SJCRH30 (cell line): ENCODE results near the gene MRO. TPM values are rescaled to one million over a fixed set of nuclear protein-coding genes. Genes with fewer than 3 reads are reported as not detected.
"Not testable (repeated sequence)": the region's sequence is repeated elsewhere in the genome, so short reads cannot be mapped to it uniquely, and the experiment has no call there.

Experiments
- DNase-seq, 2 experiments: peaks; one replicate each; pipeline ENCODE4 v3.0.0-alpha.2; 2015 to 2020
- H3K27ac ChIP-seq: fragments of 250-450 bp; sonication (Bioruptor Pico); 2 replicates; pipeline ENCODE4 v1.5.1; 2020; ENCODE audit warnings: mild to moderate bottlenecking, moderate library complexity
- H3K27me3 ChIP-seq: fragments of 250-450 bp; sonication (Bioruptor Pico); 2 replicates; pipeline ENCODE4 v1.5.1; 2020; ENCODE audit warnings: mild to moderate bottlenecking, moderate library complexity
- H3K36me3 ChIP-seq: fragments of 250-450 bp; sonication (Bioruptor Pico); 2 replicates; pipeline ENCODE4 v1.5.1; 2020; ENCODE audit warnings: mild to moderate bottlenecking, moderate library complexity
- H3K4me1 ChIP-seq: fragments of 250-450 bp; sonication (Bioruptor Pico); 2 replicates; pipeline ENCODE4 v1.5.1; 2020; ENCODE audit warnings: mild to moderate bottlenecking, moderate library complexity
- H3K4me3 ChIP-seq: fragments of 250-450 bp; sonication (Bioruptor Pico); 2 replicates; pipeline ENCODE4 v1.5.1; 2020; ENCODE audit warnings: mild to moderate bottlenecking, moderate library complexity
- H3K9me3 ChIP-seq: fragments of 250-450 bp; sonication (Bioruptor Pico); replicated peaks from 2 replicates; pipeline ENCODE4 v1.5.1; 2020; ENCODE audit warnings: mild to moderate bottlenecking, moderate library complexity
- total RNA-seq: library from RNA; depleted of rRNA; stranded (reverse); fragments of >200 nt; shearing (Covaris generic); gene quantifications from 2 replicates; pipeline ENCODE4 v1.2.3, GENCODE V29; 2014

MRO gene
- total RNA-seq, 1 experiment from 2014 or later = 0.06 TPM

GRCh38 chr18:50848061-50848551 is 28.3 kb upstream of the MRO start:
- H3K27me3 ChIP-seq = no peaks in the 10 kb centered on the region
- no peak for DNase-seq
- no peaks in the 10 kb centered on the region for H3K4me1 ChIP-seq
- no peaks in the 10 kb centered on the region for H3K9me3 ChIP-seq
- no peaks in the 10 kb centered on the region for H3K36me3 ChIP-seq
- H3K27ac ChIP-seq = no peak overlapping the region
- H3K4me3 ChIP-seq = no peak overlapping the region

DNA sequence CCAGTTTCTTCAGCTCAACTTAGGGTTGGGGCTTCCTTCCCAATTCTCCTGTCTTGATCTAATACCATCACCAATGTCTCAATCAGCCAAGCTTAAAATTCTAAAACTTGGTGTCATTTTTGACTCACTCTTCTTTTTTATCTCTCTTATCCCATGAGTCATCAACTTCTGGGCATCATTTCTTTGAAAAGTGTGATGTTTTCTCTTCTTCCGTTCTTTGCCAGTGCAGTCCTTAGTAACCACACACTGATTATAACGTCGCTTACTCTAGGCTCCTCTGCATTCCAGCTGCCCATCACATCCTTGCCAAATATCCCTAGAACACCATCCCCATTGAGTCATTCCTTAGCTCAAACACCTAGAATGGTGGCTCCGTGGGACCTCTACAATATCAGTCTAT is 27.4 kb upstream of the MRO start:
- DNase-seq = no peak
- H3K27ac ChIP-seq = no peak overlapping the region
- H3K9me3 ChIP-seq = no peaks in the 10 kb centered on the region
- no peaks in the 10 kb centered on the region for H3K27me3 ChIP-seq
- no peaks in the 10 kb centered on the region for H3K4me1 ChIP-seq
- H3K4me3 ChIP-seq = no peak overlapping the region
- H3K36me3 ChIP-seq = no peaks in the 10 kb centered on the region

GRCh38 chr18:50844960-50845359 is 25.1 kb upstream of the MRO start:
- Histone ChIP-seq H3K36me3 (no peaks in the 10 kb centered on the region), H3K4me3 (no peak overlapping the region), H3K9me3 (no peaks in the 10 kb centered on the region), H3K4me1 (no peaks in the 10 kb centered on the region), H3K27me3 (no peaks in the 10 kb centered on the region), H3K27ac (no peak overlapping the region)
- DNase-seq = no peak

DNA sequence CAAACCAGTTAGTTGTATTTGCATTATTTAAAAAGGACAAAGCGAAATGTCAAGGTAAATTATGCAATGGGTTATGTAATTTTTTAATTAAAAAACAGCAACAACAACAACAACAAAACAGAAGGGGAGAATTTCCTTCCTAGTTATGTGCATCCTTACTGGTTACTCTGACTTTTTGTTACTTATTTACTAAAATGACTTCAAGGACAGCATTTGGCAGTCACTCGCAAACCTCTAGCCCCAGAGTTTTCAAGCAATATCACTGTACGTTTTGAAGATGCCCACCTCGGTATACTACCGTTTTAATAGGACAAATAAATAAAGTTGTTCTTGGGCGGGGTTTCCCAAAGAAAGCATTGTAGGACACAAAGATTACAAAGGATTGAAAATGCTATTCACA is 24.7 kb upstream of the MRO start:
- Histone ChIP-seq H3K27me3 (no peaks in the 10 kb centered on the region), H3K4me3 (no peak overlapping the region), H3K4me1 (no peaks in the 10 kb centered on the region), H3K27ac (no peak overlapping the region), H3K36me3 (no peaks in the 10 kb centered on the region), H3K9me3 (no peaks in the 10 kb centered on the region)
- DNase-seq = no peak

GRCh38 chr18:50842846-50843245 is 23.0 kb upstream of the MRO start:
- H3K36me3 ChIP-seq = no peaks in the 10 kb centered on the region
- no peak overlapping the region for H3K4me3 ChIP-seq
- DNase-seq = no peak
- H3K9me3 ChIP-seq = no peaks in the 10 kb centered on the region
- no peak overlapping the region for H3K27ac ChIP-seq
- H3K27me3 ChIP-seq = no peaks in the 10 kb centered on the region
- no peaks in the 10 kb centered on the region for H3K4me1 ChIP-seq

DNA sequence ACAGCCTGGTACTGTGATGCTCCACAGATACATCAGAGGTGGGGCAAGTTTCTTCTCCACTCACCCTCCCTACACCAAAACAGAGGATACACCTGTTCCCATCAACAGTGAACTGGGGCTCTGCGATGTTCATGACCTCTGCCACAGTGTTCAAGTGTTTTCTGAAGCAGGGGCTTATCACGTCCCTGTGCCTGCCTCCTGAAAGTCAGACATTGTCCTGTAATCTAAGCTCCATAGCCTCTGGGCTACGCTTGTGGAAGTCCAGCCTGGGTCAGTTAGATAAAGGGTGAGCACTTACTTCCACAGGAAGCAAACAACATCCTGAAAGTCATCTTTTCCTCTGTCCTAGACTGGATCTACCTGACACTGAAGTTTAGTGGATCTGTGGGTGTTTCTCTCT is 20.2 kb upstream of the MRO start:
- DNase-seq = no peak
- Histone ChIP-seq H3K36me3 (no peaks in the 10 kb centered on the region), H3K27me3 (no peaks in the 10 kb centered on the region), H3K4me3 (no peak overlapping the region), H3K27ac (no peak overlapping the region), H3K4me1 (peaks cover 5% of the 10 kb centered on the region; the same call in 1 of the 2 replicates), H3K9me3 (no peaks in the 10 kb centered on the region)

DNA sequence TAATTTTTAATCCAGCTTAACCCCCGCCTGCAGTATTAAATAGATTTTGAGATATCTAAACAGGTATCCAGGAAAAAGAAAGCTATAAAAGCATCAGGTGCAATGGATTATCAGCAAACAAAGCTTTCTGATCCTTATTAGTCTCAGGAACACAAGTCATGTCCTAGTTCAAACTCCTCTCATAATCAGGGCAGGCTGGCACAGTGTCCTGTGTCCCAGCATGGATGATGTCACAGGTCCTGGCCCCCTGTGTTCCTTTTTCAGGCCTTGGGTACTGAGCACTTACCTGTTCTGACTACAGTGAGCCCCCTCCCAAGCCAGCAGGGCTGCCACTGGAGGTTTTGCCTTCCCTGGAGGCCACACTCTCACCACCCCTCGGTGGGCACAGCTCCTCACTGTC is 19.5 kb upstream of the MRO start:
- Histone ChIP-seq H3K9me3 (no peaks in the 10 kb centered on the region), H3K4me3 (no peak overlapping the region), H3K27ac (no peak overlapping the region), H3K4me1 (peaks cover 5% of the 10 kb centered on the region; the same call in 1 of the 2 replicates), H3K36me3 (no peaks in the 10 kb centered on the region), H3K27me3 (no peaks in the 10 kb centered on the region)
- no peak for DNase-seq

GRCh38 chr18:50836521-50836957 is 16.7 kb upstream of the MRO start:
- Histone ChIP-seq H3K27ac (no peak overlapping the region), H3K9me3 (no peaks in the 10 kb centered on the region), H3K4me3 (no peak overlapping the region), H3K4me1 (peaks cover 5% of the 10 kb centered on the region; the same call in 1 of the 2 replicates), H3K36me3 (no peaks in the 10 kb centered on the region), H3K27me3 (no peaks in the 10 kb centered on the region)
- DNase-seq = no peak

GRCh38 chr18:50833496-50833895 is 13.7 kb upstream of the MRO start:
- H3K4me1 ChIP-seq, H3K4me3 ChIP-seq, H3K36me3 ChIP-seq, DNase-seq, H3K27me3 ChIP-seq, H3K9me3 ChIP-seq, H3K27ac ChIP-seq: not testable (repeated sequence)

DNA sequence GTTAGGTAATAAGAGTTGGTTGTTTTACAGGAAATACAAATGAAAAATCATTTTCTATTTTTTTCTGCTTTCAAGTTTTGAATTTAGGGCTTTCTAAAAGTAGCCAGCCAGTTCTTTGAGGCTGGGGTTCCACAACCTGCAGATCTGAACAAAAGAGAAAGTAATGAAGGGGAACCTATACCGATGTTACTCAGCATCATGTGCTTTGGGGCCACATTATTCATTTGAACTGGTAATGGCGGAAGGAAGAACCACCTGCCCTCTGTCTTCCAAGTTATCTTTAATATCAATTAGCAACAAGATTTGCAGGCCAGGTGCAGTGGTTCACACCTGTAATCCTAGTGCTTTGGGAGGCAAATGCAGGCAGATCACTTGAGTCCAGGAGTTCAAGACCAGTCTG is 12.9 kb upstream of the MRO start:
- DNase-seq = no peak
- no peaks in the 10 kb centered on the region for H3K9me3 ChIP-seq
- H3K27ac ChIP-seq = no peak overlapping the region
- no peak overlapping the region for H3K4me3 ChIP-seq
- no peaks in the 10 kb centered on the region for H3K27me3 ChIP-seq
- H3K36me3 ChIP-seq = no peaks in the 10 kb centered on the region
- peaks cover 5% of the 10 kb centered on the region; the same call in 1 of the 2 replicates for H3K4me1 ChIP-seq

DNA sequence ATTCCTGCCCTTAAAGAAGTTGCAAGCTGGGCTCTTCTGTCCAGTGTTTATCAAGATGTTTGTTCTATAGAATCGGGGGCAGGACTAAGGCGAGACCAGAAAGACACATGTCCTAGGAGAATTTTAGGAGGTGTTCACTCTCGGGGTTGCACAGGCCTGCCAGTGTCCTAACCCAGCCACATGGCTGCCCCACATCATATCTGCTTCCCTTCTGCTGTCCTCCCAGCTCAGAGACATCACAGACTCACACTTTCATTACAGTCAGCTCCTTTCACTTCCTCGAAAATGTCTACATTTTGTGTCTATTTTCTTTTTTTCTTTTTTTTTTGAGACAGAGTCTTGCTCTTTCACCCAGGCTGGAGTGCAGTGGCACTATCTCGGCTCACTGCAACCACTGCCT is 10.7 kb upstream of the MRO start:
- Histone ChIP-seq H3K36me3 (no peaks in the 10 kb centered on the region), H3K4me1 (no peaks in the 10 kb centered on the region), H3K9me3 (no peaks in the 10 kb centered on the region), H3K27me3 (no peaks in the 10 kb centered on the region), H3K27ac (no peak overlapping the region), H3K4me3 (no peak overlapping the region)
- DNase-seq = no peak

- Histone ChIP-seq H3K27me3 (no peaks in the 10 kb centered on the region), H3K27ac (no peak overlapping the region), H3K4me1 (no peaks in the 10 kb centered on the region), H3K9me3 (no peaks in the 10 kb centered on the region), H3K36me3 (no peaks in the 10 kb centered on the region), H3K4me3 (no peak overlapping the region)
- no peak for DNase-seq
Measured at GRCh38 chr18:50829644-50830043, 9.8 kb upstream of the MRO start.

DNA sequence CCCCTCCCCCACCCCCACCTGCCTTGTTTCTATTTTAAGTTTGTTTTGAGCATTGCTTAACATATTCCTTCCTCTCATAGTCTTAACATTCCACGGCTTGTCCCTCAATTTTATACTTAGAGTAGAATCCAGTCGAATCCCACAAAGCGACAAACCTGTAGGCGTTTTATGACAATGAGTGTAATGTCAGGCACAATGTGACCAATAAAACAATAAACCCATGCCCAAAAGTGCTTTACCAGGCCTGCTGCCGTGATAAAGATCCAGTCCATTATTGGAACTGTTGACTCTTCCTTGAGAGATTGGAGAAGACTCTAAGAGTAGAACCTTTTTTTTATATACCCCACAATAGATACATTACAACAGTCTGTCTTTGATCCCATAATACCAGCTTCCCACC is 6.2 kb upstream of the MRO start:
- Histone ChIP-seq H3K4me1 (no peaks in the 10 kb centered on the region), H3K4me3 (no peak overlapping the region), H3K9me3 (no peaks in the 10 kb centered on the region), H3K36me3 (no peaks in the 10 kb centered on the region), H3K27me3 (no peaks in the 10 kb centered on the region), H3K27ac (no peak overlapping the region)
- no peak for DNase-seq

DNA sequence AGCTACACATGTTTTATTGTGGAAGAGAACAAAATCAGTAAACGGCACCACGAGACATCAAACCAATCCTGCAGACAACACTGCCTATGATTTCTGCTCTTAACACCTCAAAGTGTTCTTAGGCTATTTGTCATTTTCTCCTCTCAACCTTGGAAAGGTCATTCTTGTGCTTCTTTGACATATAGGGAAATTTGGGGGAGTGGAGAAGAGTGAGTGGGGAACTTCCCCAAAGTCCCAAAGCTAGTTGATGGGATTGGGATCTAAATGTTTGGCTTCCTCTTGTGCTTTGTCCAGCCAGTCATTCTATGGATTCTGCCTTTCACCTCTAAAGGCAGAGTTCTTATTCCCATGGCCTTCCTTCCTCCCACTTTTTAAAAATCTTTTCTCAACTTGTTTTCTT is 5.8 kb upstream of the MRO start:
- no peak overlapping the region for H3K27ac ChIP-seq
- H3K36me3 ChIP-seq = no peaks in the 10 kb centered on the region
- no peak for DNase-seq
- no peaks in the 10 kb centered on the region for H3K4me1 ChIP-seq
- no peak overlapping the region for H3K4me3 ChIP-seq
- no peaks in the 10 kb centered on the region for H3K27me3 ChIP-seq
- no peaks in the 10 kb centered on the region for H3K9me3 ChIP-seq

GRCh38 chr18:50822756-50823155 is 2.9 kb upstream of the MRO start:
- Histone ChIP-seq H3K27ac (no peak overlapping the region), H3K27me3 (no peaks in the 10 kb centered on the region), H3K4me1 (peaks cover 4% of the 10 kb centered on the region; the same call in 1 of the 2 replicates), H3K9me3 (no peaks in the 10 kb centered on the region), H3K36me3 (no peaks in the 10 kb centered on the region), H3K4me3 (no peak overlapping the region)
- no peak for DNase-seq

DNA sequence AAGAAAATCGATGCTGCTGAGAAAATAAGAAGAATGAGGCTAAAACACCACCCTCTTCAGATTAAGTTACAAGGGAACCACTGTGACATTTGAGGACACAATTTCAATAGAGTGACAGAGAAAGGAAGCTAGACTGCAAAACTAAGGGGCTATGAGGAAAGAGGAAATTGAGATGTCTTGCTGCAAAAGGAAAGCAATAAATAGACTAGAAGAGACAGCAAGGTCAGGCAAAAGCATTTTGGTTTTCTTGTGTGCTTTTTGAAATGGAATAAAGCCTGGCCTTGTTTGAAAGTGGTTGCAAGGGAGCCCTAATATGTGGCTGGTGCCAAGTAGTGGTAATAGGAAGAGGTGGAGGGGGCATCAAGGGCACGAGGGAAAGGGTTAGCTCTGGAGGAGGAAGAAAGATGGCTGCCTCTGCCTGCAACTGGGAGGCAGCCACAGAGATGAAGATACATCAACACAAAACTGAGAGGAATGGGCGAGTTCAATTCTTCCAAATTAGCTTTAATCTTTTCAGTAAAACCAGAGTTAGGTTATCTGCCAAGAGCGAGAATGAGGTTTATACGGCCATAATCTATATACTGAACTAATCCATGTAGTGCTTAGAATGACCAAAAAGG is 1.2 kb upstream of the MRO start:
- Histone ChIP-seq H3K36me3 (no peaks in the 10 kb centered on the region), H3K4me1 (peaks cover 4% of the 10 kb centered on the region; the same call in 1 of the 2 replicates), H3K4me3 (no peak overlapping the region), H3K27ac (no peak overlapping the region), H3K9me3 (no peaks in the 10 kb centered on the region), H3K27me3 (no peaks in the 10 kb centered on the region)
- no peak for DNase-seq
